ENCODE measurements around the gene PAH.

The PAH gene

DNA sequence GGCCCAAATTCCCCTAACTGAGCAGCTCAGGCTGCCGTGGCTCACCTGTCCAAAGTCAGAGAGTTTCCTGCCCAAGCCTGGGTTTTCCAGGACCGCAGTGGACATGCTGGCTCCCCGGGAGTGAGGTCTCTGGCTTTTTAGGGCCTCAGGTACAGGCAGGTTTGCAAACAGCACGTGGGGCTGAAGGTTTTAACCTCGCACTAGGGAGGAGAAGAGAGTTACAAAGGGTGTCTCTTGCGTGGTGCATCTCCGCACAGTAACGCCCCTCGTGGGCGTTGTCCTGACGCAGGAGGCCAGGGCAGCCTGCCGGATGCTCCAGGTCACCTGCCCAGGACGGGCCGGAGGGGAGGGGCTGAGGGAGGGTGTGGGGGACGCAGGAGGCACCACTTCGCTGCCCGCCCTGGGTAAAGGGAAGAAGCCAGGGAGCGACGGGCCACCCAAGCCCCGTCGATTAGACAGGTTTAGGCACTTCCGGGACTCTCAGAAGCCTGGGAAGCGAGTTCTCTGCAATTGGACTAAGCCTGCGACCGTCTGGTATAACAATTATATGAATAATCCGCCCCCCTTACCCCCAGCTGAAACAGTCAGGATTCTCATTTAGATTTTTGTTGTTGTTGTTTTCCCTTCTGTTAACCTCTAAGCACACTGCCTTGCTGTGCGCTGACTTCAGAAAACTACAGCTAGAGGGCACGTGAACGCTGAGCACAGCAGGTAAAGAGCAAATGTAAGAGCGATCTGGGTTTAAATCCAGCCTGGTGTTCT, at the start of gene PAH:
PAH (minus strand) TSS at position 219 of the 762 bp plus-strand sequence; CDS start at position 105, 114 bp downstream.
- peak; percentile 33 to 41 for ATAC-seq

DNA sequence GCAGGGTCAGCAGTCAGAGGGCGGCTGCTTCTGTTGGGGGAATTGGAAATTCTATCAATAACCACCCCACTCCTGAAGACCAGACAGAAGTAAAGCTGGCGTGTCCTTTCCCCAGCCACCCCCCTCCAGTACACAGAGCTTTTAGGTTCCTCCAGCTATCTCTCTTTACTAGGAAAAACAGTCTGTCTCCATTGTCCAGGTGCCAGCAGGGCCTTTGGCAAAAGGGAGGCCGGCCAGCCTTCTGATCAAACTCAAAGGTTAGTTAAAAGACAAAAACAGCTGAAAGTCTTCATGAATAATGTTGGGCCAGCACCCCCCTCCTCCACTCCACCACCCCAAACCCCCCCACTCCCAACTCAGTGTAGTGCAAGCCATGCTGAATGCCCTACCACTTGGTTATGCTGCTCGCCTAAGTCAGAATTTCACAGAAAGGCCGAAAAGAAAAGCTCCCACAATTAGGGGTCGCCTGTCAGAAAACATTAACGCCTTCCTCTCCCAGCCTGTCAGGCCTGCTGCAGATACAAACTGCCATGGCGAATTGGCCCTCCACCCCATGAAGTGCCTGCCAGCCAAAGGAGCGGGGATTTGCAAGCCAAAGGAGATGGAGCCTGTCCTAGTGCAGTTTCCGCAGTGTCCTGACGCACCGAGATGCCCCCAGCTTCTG, 49.3 kb upstream of the PAH start:
- no peak for ATAC-seq

DNA sequence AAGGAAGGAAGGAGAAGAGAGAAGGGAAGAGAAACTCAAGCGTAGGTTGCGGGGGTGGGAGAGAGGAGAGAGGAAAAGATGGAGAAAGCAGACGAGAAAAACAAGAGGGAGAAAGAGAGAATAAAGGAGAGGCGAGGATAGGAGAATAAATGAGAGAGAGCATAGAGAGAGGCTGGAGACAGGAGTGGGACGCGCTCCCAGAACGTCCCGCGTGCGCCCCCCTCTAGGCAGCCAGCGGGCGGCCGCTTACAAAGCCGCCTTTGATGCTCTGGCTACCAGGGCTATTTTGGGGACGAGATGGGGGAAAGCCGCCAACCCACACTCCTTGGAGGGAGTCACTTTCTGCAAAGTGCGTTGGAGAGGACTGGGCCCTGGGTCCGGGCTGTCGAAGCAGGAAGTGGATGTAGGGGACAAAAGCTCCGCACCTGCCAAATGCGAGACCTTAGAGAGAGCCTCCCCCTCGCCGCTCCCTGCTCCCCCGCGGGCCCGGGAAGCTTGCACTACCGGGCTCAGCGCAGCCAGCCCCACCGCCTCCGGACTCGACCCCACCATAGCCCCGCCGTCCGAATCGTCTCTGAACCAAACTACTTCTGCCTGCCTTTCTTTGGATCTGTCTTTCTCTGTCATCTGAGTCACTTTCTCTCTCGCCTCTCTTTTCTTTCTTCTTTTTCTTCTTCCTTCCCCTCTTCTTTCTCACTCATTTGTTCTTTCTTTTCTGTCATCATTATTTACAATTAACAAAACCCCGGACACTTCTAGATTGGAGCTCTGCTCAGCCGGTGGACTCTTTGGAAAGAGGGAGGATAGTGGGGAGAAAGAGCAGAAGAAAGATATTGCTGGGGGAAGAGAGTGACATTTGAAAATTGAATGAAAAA, 48.5 kb upstream of the PAH start:
- ATAC-seq: no peak

DNA sequence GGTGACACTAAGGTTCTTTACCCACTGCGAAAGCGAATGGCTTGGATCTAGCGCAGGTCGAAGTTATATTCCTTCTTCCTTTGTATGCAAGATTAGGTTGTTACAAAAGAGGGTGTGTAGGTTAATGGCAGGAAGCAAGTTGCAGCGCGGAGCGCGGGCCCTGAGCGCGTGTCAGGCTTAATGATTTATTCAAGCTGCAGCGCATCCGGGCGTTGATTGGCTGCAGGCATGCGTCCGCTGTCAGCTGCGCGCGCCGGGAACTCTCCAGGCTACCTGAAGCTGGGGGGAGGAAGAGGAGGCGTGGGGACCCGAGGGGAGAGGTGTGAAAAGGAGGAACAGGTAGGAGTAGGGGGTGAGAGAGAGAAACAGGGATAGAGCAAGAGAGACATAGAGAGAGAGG, 47.8 kb upstream of the PAH start:
- peak in 1 of 2 donors; percentile 35 for ATAC-seq

DNA sequence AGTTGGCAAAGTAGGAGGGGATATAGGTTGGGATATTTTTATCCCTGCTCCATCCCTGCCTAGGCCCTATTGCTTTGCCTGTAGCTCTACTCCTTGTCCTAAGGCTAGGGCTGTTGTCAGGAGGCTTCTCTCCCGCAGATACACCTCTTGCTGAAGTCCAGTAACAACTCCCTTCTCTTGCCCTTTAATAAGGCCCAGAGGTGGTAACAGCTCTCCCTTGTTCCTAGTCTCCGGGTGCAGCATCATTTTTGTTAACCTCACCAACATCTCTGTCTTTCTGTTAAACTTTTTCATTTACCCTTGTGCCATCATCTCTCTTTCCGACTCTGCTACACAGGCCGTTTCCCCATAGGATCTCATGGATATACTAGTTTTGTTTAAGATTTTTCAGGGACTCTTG, 46.8 kb upstream of the PAH start:
- no peak for ATAC-seq

DNA sequence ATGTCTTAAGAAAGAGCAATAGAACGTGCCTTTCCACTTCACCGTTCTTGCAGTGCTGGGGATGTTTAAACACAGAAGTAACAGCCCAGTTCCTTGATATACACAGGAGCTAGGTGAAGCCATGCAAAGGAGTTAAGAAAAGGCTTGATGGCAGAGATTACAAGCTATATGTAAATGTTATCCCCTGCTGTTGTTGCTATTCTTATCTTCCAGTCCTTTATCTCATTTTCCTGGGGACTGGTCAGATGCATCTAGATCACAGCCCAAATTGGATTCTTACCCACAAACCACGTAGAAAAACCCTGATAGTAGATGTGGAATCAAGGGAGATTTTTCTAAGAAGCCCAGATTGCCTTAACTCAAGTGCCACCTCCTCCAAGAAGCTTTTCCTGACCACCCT, 45.9 kb upstream of the PAH start:
- ATAC-seq: no peak

DNA sequence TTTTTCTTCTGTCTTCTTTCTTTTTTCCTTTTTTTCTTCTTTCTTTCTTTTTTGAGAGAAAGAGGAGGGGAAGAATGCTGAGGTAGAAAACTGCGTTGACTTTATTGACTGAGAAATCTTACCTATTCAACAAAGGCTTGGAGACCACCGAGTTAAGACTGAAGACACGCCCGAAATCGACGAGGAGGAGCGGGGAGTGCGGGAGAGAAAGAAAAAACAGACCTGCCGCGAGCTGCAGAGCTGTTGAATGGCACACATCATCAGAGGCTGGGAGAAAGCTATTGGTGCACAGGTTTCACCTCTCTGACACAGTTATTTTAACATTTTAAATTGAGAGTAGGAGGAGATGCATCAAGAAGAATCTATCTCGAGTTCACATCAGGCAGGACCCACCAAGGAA, 45.5 kb upstream of the PAH start:
- ATAC-seq: no peak

DNA sequence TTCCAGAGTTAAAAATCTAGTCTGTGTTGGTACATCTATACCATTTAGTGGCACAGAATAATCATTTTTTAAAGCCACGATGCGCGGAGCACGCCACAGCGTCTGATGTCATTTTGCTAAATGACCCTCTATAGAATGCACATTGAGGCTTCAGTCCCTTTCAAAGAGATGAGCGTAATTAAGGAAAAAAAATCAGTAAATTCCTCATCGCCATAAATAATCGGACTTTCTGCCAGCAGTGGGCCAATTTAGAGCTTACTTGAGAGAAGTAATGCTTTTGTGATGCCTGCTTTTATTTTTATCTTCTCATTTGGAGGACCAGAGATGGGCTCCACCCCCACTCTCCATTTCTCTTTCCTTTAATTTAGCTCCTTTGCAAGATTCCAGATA, 44.4 kb upstream of the PAH start:
- no peak for ATAC-seq

DNA sequence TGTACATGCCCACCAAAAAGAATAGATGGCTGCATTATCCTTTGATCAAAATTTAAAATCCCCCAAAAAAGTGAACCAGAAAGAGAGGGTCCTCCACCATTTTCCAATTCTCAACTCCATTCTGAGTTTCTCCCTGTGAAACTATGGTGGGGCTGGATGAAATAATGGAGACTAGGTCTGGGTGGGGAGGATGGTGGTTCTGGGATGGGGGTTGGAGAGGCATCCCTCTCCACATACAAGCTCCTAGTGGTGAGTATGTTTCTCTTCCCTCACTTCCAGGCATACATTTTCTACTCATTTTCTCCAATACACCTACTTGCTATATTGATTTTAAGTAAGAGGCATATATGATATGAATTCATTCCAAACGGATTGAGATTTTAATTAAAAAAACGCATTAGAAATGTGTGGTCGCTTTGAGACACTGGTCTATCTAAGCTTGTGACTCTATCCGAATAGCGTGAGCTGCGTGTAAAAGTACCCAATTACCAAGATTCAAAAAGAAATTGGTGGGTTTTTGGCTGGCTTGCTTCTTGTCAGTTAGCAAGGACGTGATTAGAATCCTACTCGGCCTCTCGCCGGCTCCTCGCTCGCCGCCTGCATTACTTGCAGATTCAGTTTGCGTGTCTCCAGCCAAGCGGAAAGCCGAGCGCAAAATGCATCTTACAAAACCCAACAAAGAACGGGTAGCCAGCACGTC, 43.9 kb upstream of the PAH start:
- no peak for ATAC-seq

DNA sequence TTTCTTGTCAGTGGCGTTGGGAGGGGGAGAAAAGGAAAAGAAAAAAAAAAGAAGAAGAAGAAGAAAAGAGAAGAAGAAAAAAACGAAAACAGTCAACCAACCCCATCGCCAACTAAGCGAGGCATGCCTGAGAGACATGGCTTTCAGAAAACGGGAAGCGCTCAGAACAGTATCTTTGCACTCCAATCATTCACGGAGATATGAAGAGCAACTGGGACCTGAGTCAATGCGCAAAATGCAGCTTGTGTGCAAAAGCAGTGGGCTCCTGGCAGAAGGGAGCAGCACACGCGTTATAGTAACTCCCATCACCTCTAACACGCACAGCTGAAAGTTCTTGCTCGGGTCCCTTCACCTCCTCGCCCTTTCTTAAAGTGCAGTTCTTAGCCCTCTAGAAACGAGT, 42.3 kb upstream of the PAH start:
- no peak for ATAC-seq

DNA sequence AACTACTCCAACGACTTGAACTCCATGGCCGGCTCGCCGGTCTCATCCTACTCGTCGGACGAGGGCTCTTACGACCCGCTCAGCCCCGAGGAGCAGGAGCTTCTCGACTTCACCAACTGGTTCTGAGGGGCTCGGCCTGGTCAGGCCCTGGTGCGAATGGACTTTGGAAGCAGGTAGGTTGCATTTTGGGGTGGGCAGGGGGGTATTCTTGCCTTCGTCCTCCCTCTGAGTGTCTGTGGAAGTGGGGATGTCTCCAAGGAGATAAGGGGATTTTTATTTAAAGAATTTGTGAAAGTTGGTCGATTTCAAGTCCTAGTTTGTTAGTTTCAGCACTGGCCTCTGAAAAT, 41.8 kb upstream of the PAH start:
- ATAC-seq: no peak

DNA sequence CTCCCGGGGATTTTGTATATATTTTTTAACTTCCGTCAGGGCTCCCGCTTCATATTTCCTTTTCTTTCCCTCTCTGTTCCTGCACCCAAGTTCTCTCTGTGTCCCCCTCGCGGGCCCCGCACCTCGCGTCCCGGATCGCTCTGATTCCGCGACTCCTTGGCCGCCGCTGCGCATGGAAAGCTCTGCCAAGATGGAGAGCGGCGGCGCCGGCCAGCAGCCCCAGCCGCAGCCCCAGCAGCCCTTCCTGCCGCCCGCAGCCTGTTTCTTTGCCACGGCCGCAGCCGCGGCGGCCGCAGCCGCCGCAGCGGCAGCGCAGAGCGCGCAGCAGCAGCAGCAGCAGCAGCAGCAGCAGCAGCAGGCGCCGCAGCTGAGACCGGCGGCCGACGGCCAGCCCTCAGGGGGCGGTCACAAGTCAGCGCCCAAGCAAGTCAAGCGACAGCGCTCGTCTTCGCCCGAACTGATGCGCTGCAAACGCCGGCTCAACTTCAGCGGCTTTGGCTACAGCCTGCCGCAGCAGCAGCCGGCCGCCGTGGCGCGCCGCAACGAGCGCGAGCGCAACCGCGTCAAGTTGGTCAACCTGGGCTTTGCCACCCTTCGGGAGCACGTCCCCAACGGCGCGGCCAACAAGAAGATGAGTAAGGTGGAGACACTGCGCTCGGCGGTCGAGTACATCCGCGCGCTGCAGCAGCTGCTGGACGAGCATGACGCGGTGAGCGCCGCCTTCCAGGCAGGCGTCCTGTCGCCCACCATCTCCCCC, 41.2 kb upstream of the PAH start:
- no peak for ATAC-seq

DNA sequence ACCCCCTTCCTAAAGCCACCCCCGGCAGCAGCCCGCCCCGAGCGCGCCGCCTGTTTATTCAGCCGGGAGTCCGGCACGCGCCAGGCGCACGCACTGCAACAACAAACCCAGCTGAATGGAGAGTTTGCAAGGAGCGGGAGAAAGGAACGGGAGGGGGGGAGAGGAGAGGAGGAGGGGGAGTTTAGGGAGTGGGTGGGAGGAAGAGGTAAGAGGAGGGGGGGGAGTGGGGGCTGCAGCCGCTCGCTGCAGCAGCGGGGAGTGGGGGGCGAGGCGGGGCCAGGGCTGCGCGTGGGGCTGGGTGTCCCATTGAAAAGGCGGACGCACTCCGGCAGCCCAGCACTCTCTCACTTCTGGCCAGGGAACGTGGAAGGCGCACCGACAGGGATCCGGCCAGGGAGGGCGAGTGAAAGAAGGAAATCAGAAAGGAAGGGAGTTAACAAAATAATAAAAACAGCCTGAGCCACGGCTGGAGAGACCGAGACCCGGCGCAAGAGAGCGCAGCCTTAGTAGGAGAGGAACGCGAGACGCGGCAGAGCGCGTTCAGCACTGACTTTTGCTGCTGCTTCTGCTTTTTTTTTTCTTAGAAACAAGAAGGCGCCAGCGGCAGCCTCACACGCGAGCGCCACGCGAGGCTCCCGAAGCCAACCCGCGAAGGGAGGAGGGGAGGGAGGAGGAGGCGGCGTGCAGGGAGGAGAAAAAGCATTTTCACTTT, 40.5 kb upstream of the PAH start, which contains the start of gene ASCL1:
ASCL1 (plus strand) TSS at position 336 of the 712 bp plus-strand sequence. CDS start 571 bp downstream, outside the sequence.
- ATAC-seq: no peak

DNA sequence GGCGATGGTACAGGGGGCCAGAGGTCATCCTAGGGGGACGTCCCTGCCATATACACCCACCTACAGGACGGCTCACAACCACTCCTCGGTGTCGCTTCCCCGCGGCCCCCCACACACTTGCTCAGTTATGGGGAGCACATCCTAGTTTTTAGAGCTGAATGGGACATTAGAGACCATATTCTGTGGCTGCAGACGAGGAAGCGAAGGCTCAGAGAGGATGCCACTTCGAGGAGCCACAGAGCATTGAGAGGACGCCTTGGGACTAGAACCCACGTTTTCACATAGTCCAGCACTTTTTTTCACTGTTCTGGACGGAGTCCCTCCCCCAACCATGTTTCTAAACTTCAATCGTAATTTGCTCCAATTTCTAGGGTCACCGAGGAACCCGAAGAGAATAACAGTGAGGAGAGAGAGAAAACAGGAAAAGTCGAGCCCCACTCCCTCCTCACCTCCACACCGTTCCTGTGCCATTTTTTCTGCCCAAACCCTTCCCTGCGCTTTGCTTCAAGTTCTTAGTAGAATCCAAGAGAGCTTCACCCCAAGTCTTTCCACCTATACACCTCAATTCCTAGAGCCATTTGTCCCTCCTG, 39.8 kb upstream of the PAH start:
- no peak for ATAC-seq

DNA sequence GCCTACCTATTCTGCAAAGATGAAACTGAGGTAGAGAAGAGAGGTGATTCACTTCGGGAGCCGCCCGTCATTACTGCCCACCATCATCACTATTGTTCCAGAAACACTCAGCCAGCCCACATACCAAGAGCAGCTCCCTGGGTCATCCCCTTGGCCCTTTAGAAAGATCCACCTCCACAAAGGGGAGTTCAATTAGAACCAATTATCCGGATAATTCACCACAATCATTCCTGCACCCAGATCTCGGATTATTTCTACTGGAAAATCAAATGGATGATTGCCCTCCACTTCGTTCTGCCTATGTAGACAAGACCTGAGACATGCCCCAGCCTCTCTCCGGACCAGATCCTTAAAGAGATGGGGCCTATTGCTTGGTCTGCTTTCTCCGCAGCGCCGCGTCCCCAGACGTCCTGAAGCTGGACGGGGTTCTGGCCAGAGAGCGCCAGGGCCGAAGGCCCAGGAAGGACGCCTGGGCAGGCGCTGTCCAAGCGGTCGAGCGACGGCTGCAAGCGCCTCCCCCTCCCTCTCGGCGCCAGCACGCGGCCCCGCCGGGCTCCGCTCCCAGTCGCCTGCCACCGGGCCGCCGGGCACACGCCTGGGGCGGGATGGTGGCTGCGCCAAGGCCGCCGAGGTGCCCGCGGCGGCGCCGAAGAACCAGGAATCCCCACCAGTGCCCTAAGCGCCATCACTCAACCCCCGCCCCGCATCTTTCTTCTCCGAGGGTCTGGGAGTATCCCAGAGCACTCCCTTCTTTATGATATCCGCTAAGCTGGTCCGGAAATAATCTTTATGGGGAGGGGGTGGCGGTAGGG, 39.1 kb upstream of the PAH start:
- no peak for ATAC-seq

DNA sequence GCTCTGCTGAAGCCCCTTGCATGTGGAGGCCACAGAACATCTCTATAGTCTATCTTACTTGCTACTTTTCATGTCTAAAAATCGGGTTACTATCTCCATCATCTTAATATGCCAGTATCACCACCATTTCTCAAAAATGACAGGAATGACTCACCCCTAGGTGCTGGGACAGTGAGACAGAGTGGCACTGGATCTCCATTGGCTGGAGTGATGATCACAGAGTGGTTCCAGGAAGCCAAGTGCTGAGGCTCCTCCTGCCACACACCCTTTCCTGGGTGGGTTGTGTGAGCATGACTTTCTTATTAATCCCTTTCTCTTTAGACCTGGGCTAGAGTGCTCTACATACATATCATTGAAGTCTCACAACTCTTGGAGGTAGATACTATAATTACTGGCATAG, 37.1 kb upstream of the PAH start:
- ATAC-seq: peak; percentile 63 to 74

DNA sequence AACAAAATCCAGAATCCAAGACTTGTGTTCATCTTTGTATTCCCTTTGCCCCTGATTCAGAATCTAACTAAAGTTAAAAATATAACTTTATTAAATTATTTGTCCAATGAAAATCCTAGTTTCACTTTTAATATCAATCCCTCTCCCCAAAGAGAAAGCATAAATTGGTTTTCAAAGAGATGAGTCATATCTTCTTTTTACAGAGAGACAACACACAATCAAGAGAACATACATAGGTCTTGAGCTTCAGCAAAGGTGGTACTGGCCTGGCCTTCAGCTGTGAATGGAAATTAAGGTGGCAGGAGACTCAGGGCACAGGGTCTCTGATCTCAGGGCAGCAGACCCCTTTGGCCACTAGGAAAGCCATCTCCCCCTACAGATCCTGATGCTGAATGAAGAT, 36.2 kb upstream of the PAH start:
- ATAC-seq: peak in 1 of 2 donors; percentile 28

DNA sequence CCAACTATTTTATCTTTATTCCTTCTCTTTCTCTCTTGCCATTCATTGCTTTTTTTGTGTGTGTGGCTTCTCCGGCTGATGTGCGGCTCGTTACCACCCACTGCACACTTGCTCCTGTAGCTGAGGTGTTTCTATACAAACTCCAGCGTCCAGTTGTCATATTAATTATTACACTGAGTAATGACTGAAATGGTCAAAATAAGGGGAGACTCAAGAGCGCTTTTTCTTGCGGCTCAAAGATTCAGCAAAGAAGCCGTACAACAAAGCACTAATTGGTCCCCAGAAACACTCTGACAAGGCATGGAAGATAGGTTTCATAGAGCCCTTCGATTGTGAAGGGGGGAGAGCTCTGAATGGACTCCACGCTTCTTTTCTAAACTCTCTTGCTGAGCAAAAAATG, 34.8 kb upstream of the PAH start:
- ATAC-seq: no peak

DNA sequence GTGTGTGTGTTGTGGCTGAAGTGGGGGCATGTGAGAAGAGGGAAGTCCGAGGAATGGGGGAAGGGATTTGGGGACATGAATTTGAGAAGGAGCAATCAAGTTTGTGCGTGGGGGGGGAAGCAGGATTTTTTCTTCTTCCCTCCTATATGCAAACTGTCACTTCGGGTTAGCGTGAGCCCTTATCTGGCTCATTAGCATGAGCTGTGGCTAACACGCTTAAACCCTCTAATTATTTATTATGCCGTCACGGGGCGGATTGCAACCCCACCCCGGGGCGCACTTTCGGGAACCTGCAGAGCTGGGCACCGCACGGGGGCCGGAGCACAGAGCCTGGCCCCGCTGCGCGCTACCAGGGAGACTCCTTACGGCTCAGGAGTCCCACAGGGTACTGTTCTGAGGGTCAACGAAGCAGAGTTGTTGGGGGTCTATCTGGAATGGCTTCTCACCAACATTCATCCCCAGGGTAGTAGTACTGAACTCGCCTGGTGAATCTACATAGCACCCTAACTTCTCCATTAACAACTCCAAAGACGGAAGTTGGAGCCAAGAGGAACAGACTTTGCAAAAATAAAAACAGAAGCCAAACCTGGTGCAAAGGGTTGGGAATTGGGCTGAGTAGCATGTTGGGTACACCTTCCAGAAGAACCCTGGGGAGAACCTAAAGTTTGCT, 34.0 kb upstream of the PAH start:
- no peak for ATAC-seq

Data from activated CD4-positive, CD25-positive, alpha-beta regulatory T cell treated with anti-CD3 and anti-CD28 coated beads, Interleukin-2, amount 50 U/mL, for 24 hours (primary cell).